GM19438 (cell line): ENCODE results near the gene ECI1.
"Not testable (repeated sequence)": the region's sequence is repeated elsewhere in the genome, so short reads cannot be mapped to it uniquely, and the experiment has no call there.

Source experiments
- ATAC-seq: cut with Tn5 transposase; IDR thresholded peaks from one replicate; pipeline ENCODE4 v1.9.1; 2021; ENCODE audit warnings: low read depth; ENCODE audit not compliant: unreplicated experiment

The ECI1 gene

DNA sequence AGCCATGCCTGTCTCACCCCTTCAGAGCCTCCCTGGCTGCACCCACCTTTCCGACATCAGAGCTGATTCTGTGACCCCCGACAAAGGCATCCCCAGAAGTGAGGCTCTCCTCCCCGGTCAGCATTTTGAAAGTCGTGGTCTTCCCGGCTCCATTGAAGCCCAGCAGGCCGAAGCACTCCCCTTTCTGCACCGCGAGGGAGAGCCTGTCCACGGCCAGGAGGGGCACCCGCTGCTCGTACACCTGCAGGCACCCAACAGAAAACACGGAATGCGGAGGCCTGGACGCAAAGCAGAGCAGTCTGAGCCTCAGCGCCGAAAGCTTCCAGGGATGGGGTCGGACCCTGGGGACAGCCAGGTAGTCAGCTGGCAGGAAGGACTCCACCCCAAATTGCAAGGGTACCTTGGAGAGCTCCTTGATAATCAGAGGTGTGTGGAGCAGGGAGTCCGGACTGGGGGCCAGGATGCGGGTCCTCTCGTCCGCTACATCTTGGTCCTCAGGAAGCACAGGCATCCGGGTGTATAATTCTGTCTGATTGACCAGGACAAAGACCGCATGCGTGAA, 29.7 kb upstream of the ECI1 start:
- no peak for ATAC-seq

DNA sequence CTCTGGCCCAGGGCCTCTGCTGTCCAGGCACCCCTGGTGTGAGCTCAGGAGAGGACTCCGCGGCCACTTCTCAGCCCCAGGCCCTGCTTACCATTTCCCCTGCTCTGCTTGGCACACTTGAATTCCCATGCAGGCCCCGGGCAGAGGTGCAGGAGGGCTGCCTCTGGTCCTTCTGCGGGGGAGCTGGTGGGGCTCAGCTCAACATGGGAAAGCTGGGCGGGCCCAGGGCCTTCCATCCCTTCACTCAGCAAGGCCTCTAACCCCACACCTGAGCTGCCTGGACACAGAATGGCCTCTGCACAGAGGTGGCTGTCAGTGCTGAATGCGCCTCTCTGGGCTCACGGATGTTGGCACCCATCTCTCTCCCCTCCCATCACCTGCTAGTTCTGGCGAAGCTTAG, 29.1 kb upstream of the ECI1 start:
- no peak for ATAC-seq

DNA sequence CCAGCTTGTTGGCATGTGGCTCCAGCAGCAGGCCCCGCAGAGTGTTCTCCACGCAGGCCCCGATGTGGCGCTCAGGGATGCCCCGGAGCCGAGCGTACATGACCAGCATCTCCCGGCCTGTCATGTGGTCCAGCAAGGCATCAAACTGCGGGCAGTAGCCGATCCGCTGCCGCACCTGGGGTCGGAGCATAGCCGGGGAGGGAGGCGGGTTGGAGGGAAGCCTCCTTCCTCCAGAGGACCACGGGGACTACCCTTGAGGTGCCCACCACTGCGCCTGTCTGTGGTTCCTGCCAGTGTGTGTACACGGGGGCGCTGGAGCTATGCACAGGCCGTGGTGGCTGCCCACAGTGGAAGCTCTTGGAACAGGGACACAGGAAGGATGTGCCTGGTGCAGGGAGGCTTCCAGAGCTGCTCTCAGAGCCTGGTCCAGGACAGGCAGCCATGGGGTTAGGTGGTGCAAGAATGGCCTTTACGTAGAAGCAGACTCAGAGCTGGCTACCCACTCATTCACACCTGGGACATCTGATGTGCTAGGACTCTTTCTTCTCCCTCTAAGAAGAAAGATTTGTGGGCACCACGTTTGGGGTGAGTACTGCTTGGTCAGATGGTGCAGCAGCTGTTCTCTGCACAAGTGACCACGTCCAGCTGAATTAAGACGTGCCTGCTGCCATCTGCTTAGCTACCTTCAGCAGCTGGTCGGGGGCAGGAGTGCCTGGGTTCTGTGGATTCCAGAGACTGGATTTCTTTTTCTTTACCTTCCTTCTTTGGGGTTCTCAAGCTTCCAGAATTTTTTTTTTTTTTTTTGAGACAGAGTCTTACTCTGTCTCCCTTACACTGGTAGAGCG, 27.8 kb upstream of the ECI1 start:
- ATAC-seq, result no peak

DNA sequence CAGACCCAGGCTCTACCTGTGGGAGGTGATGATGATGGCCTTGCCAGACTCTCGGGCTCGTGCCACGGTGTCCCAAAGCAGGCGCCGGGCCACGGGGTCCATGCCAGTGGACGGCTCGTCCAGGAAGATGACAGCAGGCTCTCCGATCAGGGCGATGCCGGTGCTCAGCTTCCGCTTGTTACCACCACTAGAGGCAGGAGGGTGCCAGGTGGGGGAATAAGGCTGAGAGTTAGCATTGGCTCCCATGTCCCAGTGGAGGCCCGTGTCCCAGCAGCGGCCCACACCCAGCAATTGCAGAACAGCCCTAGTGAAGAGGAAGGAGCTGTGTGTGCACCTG, 26.9 kb upstream of the ECI1 start:
- ATAC-seq, result no peak

DNA sequence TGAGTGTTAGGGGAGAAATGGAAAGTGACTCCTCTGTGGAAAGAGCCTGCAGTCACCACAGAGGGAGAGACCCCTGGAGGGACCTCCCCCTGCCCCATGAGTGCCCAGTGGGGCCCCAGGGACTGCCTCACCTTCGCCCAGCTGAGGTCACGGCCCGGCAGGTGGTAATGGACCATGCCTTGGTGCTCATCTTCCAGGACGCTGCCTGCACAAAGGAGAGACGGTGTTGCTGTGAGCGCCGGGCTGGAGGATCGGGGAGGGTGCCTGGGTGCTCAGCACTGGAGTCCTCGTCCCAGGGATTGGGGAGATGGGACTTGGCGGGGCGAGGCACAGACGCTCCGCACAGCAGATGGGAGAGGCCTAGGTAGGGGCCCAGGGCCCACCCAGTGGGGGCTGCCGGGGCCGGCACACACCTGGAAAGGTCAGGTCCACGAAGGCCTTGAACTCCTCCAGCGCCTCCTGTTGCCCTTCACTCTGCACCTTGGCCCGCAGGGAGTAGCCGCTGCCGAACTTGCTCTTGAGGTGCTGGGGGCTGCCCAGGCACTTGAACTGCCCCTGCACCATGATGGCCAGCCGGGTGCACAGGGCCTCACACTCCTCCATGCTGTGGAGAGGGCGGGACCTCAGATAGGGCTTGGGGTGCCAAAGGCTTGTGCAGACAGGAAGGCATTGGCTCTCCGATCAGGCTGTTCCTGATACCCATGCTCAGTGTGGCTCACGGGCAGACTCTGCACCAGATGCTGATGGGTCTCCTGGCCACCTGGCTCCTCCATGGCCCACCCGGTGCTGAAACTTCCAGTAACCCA, 26.3 kb upstream of the ECI1 start:
- no peak for ATAC-seq

DNA sequence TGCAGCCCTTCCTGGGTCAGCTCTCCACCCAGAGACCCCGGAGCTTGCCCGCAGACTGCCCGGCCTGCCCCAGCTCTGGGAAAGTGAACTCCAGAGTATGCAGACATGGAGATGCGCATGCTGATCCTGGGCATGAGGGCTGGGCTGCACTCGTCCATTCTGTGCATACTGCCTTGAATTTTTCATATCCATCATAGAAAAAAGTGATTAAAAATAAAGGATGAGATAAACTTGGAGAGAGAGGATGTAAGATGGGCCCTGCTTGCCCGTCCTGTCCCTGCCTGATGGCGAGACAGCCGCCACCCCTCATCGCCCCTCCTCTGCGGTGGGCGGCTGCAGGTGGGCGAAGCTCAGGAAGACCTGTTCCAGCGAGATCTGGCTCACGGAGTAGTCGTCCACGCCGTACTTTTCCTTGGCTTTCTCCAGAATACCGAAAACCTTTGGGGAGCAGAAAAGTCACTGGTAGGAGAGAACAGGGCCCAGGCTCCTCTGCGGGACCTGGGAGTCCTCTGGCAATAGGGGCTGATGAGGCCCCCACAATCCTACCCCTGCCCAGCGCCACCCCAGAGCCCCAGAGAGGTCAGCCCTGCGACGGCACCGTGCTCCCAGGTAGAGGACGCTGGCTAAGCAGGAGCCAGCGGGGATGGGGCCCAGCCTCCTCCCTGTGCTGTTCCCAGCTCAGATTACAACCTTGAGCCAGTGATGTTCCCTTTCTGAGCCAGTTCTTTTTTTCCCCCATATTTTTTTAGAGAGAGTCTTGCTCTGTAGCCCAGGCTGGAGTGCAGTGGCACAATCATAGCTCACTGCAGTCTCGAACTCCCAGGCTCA, 25.2 kb upstream of the ECI1 start:
- ATAC-seq, result no peak

DNA sequence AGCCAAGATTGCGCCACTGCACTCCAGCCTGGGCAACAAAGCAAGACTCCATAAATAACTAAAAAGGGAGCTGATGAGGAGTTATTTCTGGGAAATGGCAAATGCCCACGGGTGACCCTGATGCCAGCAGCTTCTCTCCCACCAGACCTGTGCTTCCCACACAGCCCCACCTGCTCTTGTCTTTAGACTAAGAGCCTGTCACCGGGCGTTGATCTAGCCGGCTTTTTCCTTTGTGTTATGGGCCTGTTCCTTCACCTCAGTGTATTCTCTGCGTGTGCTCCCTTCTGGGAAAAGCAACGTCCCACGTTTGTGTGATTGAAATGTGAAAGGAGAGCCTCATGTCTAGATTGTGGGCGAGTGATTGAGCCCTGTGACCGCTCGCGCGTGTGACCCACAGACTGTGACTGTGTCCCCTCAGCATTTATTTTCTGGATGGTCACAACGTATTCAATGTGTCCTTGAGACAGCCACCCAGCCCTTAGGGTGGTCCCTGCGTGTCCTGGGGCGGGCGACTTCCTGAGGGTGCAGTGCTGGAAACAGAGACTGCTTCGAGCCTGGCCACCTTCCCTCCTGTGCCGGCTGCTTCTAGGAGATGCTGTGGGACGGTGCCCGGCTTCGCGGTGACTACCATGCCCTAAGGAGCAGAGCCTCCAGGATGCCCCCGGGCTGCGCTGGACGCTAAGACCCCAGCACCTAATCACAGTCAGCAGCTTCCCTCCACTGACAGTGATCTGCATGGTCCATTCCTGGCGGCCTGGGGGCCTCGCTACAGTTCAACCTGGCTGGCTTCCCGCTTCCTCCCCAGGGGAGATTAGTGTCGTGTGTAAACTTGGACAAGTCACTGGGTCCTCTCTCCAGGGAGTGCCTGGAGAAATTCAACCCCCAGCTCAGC, 24.3 kb upstream of the ECI1 start:
- ATAC-seq, result no peak

DNA sequence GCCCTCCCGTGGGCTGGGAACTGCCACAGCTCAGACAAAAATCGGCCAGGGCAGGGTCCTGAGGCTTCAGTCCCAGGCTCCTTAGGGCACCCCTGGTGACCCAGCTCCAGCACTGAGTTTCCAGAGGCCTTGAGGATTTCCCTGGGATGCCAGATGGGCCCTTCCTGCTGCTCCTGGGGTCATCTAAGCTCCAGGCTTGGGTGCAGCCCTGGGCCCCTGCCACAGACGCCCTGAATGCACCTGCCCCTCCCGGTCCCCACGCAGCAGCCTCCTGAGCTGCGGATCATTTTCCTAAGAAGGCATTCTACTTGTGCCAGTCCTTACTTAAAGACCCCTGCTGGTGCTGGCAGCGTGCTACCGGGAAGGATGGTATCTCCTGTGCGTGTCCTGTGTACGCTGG, 22.5 kb upstream of the ECI1 start:
- no peak for ATAC-seq

DNA sequence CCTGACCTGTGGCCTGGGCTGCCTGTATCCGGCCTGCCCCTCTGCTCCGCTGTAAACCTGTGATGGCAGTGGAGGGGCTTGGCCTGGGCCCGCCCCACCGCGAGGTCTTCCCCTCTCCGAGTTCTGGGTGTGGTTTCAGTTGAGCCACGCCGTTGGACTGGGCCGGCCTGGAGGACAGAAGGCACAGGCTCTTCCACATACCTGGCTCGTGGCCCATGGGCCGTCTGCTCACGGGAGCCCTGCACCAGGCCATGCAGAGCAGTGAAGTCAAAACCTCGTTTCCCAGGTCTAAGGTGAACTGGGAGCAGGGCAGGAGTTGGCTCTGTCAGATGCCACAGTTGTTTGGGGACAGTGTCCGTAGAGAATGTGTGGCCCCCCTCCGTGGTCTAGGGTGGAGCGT, 22.1 kb upstream of the ECI1 start:
- ATAC-seq, result no peak

DNA sequence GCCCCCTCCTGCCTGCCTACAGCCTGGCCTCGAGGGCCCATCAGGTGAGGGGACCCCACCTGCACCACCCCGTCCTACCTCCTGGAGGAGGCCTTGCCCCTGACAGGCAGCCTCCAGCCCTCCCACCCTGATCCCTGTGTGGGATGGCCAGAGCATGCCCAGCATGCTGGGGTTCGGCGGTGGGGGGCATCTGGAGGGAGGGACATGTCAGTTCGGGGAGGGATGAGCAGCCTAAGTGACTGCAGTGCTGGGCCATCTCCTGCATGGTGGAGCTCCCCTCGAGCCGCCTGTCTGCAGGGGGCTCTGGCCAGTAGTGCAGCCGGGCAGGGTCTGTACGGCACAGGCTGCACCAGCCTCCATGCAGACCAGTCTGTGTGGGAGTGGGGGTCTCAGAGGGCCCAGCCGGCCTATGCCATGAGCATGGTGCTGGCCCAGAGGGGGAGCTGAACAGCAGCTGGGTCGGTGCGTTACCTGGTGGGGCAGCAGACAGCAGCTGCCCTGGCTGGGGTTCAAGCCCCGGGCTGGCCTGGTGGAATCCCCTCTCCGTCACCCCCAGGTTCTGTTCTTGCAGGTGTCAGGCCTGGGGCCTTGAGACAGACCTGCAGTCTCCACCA, 20.6 kb upstream of the ECI1 start:
- ATAC-seq, result no peak

DNA sequence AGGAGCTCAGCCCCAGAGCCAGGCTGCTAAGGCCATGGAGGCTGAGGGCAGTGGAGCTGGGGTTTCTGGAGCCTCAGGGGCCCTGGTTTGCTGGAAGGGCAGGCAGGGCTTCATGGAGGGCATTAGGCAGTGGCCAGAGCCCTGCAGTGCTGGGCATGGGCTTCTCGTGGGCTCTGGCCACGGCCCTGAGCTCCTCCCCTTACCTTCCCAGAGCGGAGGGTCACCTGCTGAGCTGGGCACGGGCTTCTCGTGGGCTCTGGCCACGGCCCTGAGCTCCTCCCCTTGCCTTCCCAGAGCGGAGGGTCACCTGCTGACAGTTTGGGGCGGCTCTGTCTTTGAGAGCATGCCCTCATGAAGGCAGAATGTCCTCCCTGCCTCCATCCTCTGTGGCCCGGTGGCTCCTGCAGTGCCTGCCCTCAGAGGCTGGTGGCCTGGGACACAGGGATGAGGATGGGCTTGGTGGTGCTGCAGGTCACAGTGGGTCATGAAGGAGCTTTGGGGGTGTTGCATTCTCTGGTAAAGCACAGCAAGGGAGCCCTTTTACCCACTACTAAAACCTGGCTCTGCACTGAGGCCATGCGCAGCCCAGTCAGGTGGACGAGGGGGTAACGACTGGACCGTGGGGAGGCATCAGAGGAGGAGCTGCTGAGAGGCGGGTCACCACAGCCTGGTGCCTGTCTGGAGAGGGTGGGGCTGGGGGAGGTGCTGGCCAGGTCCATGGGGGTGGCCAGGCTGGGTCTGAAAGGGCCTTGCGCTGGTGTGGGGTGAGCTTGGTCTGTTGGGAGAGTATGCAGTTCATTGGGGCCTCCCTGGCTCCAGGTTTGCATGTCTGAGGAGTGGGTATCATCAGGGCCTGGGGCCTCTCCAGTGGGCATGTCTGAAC, 19.4 kb upstream of the ECI1 start:
- no peak for ATAC-seq

DNA sequence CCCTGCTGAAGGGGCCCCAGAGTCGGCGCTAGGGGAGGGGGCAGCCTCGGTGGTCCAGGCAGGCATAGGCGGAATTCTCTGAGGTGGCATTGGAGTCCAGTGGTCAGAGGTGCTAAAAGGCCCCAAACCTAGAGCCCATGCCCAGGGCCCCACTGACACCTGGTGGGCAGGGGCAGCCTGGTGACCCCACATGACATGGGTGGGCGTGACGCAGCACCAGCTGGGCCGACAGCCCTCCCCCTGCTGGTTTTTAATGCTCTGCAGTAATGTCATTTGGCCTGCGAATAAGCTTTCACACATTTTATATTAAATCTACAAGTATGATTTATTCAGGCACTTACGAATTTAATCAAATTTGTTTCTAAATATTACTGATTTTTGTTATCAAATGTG, 18.7 kb upstream of the ECI1 start:
- no peak for ATAC-seq

DNA sequence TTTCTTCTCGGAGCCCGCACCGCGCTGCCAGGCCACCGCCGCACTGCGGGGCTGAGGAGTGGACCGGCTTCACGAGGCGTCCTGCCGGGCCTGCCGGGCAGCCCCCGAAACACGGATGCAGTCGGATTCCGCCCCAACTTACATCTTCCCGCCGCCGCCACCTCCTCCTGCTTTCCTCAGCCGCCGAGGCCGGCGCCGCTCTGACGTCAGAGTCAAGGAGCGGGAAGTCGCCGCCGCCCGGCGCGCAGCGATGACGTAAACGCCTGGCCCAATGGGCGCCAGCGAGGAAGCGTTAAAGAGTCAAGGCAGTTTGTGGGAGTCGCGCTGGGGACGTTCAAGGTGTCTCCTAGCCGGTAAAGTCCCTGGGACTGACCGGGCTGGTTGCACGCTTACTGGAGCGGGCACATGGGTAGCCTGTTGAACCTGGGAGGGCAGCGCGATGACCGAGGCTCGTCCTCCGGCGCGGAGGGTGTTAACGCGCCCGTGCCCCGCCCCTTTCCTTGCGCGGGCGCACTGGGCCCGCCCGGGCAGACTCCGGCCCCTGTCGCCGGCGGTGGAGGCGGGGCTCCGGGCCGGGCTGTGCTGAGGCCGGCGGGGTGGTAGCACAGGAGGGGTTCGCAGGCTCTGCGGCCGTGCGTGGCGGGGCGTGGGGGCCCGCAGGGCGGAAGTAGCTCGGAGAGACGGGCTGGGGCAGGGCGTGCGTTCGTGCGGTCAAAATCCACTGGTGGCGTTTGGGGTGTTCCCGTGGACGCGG, 16.7 kb upstream of the ECI1 start, which contains the start of gene RNPS1:
RNPS1 (minus strand) TSS at position 214 of the 754 bp plus-strand sequence. CDS start 3,483 bp downstream, outside the sequence.
- ATAC-seq, result peak; percentile 80

DNA sequence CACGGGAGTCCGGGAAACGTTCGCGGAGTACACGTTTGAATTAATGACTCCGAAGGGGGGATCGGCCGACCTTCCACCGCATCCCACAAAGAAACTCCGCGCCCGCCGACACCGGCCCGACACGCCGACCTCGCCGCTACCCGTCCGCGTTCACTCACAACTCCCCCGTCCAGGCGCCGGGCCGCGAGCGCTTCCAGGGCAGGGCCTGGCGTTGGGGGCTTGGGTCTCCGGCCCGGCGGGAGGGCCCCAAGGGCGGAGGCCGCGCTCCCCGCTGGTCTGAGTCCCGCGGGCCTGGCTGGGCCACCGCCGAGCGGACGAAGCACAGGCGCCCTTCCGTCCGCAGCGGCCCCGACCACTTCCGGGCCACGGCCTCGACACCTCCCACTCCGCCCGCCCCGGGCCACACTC, 16.1 kb upstream of the ECI1 start:
- ATAC-seq, result peak; percentile 52

DNA sequence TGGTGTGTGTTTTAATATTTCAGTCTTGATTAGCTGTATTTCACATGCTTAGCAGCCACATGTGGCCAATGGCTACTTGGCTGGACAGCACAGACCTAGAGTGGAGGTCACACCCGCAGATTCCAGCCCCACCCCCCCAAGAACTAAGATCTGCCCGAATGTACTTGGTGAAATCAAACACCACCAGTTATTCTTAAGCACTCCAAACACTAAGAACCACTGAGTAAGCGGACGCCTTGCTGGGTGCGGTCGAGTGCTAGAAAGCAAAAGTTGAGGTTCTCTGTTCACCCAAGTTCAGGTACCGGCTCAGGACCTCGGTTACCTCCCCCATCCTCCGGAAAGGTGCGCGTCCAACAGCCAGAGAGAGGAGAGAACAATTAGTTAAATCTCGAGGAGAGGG, 15.5 kb upstream of the ECI1 start:
- not testable (repeated sequence) for ATAC-seq

DNA sequence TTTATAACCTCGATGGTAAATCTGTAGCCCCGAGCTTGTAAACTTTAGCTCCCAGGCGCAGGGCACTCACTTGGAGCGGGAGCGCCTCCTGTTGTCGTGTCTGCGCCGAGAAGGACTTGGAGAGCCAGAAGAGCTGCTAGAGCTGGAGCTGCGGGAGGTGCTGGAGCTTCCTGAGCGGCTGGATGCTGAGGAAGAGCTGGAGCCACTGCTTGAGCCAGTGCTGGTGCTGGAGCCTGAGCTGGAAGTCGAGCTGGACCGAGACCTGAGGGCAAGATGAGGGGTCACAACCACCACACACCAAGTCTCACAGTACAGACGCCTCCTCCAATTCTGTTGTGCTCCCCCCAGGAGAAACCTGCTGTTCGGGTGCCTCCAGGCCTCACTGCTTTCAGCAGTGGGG, 11.6 kb upstream of the ECI1 start:
- ATAC-seq, result not testable (repeated sequence)

DNA sequence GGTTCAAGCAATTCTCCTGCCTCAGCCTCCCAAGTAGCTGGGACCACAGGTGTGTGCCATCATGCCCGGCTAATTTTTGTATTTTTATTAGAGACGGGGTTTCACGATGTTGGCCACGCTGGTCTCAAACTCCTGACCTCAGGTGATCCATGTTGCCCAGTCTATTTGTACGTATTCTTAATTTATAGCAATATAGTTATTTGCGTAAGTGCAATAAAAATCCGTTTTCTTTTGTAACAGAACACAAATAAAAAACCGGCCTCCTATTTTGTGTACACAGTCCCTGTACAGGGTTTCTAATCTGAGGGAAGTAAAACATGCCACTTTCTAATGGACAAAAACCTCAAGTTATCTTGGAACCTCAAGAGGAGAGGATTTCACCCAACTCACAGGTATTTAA, 8.9 kb upstream of the ECI1 start:
- no peak for ATAC-seq

DNA sequence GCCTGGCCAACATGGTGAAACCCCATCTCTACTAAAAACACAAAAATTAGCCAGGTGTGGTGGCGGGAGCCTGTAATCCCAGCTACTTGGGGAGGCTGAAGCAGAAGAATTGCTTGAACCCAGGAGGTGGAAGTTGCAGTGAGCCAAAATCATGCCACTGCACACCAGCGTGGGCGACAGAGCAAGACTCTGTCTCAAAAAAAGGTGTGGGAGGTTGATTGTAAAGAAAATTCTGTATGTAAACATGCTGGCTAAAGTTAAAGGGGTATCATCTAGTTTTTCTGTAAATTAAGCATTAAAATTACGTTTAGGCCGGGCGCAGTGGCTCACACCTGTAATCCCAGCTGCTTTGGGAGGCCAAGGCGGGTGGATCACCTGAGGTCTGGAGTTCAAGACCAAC, 7.1 kb upstream of the ECI1 start:
- not testable (repeated sequence) for ATAC-seq
